Uterus (tissue), 2 donors: ENCODE results near the gene AKIRIN2.

ENCODE experiments used
- CTCF ChIP-seq, 4 experiments: fragments of 200-600 bp in 2 of 4; fragments of 450-650 bp in 2 of 4; sonication (generic) in 2 of 4; IDR thresholded peaks; one replicate each; pipeline ENCODE4 v1.5.1; 2016 to 2019; ENCODE audit warnings: antibody characterized with exemption in 4 of 4, mild to moderate bottlenecking in 2 of 4, moderate library complexity in 1 of 4
- POLR2A ChIP-seq, 2 donors: fragments of 450-650 bp; IDR thresholded peaks; one replicate each; pipeline ENCODE4 v1.6.1; 2016; ENCODE audit warnings: antibody characterized with exemption in 2 of 2, mild to moderate bottlenecking in 1 of 2, moderate library complexity in 1 of 2

GRCh38 chr6:87664921-87665485 is 37.0 kb downstream of the AKIRIN2 start:
- TF ChIP-seq POLR2A (IDR thresholded peaks at IDR 0.05) (no peak), CTCF (IDR thresholded peaks at IDR 0.05) (no peak)
